GM19193 (cell line): ENCODE data around the gene GHRL.

Source experiments
- POLR2A ChIP-seq: IDR thresholded peaks from 4 replicates; pipeline ENCODE4 v1.6.1; 2011; ENCODE audit not compliant: insufficient read depth, insufficient read length; ENCODE audit errors: extremely low read depth

Gene GHRL, protein sequence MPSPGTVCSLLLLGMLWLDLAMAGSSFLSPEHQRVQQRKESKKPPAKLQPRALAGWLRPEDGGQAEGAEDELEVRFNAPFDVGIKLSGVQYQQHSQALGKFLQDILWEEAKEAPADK

DNA sequence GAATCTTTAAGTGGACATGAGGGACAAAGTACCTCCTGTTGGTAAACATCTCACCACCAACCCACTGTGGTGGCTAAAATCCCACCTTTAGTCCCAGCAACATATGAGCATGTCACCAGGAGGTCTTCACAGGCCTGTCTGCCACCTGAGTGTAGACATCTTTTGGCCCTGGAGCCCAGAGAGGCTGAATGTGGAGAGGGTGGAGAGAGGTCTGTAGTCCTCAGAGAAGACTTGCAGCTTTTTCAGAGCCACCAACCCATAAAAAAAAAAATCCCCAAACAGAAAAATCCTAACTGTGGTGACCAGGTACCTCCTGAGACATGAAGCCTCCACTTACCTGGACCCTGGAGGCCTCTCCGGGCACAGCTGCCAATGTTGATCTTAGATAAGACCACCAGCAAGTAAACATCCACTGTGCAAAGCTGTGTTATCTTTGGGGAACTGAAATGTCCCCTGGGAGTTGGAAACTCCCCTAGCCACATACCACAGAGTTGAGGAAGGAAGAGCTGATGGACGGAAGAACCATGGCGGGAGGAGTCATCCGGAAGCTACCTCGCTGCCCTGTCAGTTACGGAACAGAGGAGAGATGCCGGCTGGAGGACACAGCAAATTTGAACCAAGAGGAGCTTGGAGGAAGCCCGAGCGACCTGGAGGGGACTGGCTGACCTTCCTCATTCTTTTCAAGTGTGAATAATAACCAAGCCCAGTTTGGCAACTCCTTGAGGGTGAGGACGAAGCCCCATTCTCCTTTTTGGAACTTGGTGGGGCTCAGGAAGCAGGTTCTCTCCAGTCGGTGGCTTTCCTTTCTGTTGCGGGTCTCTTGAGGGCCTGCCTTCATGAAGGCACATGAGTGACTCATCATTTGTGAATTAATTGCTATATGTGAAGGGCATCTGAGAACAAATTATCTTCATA is at the start of gene GHRL:
Gene GHRL, minus strand, starts transcription at position 443 of the 915 bp plus-strand sequence. CDS start 2,767 bp downstream, outside the sequence.
- TF ChIP-seq POLR2A, result peak; percentile 57

DNA sequence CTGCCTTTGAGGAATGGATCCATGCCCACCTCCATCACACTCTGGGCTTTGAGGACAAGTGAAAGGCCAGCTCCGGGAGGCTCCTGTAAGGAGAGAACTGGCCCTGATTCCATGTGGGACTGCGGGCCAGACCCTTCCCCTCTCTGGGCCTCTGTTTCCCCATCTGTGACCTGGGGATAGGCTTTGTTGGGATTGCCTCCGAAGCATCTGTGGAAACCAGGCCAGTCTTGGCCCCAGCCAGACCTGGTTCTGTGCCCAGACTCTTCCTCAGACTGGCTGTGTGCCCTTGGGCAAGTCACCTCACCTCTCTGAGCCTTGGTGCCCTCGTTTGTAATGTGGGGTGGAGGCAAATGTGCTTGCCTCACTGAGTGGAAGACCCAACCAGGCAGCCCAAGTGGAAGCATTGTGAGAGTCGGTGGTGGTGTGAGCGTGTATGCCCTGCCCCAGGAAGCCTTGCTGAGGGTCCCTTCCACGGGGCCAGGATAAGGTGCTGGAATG is 49.2 kb upstream of the GHRL start:
- TF ChIP-seq POLR2A, result no peak

DNA sequence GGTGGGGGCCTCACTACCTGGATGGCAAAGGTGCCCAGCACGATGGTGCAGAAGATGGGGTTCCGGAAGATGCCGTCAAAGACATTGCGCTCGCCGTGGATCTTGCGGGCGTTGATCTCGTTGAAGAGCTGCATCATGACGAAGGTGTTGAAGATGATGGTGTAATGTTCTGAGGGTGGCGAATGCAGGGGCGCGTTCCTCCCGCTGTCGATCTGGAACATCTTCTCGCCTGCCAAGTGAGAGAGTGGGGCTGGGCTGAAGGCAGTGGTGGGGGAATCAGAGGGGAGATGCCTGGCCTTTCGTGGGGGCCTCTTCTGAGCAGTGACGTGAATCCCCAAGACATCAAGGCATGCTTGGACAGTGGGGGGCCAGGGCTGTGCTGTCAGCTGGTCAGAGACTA is 47.7 kb upstream of the GHRL start:
- no peak for TF ChIP-seq POLR2A

DNA sequence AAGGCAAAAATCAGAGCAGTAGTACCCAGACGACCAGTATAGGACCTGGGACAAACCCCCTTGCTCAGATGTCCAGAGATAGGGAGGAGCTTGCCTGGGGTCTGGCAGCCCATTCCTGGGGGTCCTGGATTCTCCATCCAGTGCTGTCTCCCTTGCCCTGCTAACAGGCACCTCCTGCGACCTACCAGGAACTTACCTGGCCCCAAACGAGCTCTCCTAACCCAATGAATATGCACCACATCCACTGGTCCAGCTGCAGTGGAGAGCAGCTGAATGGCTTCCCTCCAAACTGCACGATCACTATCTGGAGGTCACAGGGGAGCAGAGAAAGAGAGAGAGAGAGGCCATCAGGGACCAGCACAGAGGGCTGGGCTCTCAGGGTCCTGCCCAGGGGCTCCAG is 47.3 kb upstream of the GHRL start:
- no peak for TF ChIP-seq POLR2A

DNA sequence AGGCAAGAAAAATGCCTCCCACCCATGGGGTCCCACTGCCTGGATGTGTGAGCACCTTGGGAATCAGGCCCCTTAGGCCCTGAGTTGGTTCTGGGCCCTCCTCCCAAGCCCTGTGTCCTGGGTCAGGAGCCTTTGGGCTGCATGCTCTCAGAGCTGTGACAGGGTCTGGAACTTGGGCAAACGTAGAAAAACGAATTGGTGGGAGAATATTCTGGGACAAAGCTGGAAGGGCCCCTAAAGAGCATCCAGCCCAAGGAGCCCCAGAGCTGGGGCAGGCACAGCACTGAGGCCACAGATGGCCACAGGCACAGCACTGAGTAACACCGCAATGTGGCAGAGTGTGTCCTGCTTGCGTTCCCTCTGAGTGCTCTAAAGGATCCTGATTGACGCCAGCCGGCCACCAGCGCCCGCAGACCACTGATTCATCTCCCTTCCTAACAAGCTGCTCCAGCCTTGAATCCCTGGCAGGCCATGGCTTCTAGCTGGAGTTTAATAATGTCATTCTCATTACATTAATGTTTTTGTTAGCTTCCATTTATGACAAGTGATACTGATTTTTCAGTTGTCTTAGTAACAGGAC is 46.7 kb upstream of the GHRL start:
- no peak for TF ChIP-seq POLR2A

DNA sequence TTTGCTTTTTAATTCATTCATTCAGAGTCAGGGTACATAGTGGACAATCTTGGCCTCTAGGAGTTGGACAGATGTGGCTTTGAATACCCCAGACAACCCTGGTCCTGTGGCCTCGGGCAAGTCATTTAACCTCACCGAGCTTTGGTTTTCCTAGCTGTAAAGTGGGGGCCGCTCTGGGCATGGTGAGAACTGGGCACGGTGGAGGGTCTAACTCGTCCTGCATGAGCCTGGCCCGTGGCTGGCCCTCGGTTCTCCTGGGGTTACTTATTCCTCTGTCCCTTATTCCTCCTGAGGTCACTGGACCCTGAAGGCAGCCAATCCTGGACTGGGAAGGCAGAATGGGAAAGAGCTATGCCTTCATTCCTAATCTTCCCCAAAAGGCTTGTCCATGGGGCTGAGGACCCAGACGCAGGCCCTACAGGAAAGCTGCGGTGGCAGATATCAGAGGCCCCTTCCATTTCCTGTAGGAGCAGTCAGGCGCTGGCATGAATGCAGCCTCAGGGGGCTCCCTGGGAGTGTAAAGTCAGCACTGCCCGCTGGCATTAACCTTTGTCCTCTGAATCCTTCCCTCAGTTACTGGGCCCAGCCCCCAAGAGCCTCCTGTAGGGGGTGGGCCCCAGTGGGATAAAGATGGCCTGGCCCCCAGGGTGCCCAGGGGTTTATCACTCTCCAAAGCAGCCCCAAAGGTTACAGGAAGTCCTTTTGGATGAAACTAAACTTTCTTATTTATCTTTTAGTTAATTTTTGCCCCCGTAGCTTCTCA is 46.0 kb upstream of the GHRL start:
- no peak for TF ChIP-seq POLR2A

DNA sequence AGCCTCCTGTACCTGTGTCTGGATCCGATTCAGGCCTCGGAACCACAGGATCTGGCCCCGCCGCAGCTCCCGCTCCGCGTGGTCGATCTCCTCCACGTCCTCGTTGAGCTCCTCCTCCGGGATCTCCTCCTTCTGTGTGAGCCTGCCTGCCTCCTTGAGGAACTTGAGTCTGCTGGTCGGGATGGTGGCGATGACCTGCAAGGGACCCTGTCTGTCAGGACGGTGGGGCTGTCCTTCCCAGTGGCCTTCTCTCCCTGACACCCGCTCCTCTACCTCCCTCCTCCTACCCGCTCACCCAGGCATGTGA is 45.4 kb upstream of the GHRL start:
- no peak for TF ChIP-seq POLR2A

DNA sequence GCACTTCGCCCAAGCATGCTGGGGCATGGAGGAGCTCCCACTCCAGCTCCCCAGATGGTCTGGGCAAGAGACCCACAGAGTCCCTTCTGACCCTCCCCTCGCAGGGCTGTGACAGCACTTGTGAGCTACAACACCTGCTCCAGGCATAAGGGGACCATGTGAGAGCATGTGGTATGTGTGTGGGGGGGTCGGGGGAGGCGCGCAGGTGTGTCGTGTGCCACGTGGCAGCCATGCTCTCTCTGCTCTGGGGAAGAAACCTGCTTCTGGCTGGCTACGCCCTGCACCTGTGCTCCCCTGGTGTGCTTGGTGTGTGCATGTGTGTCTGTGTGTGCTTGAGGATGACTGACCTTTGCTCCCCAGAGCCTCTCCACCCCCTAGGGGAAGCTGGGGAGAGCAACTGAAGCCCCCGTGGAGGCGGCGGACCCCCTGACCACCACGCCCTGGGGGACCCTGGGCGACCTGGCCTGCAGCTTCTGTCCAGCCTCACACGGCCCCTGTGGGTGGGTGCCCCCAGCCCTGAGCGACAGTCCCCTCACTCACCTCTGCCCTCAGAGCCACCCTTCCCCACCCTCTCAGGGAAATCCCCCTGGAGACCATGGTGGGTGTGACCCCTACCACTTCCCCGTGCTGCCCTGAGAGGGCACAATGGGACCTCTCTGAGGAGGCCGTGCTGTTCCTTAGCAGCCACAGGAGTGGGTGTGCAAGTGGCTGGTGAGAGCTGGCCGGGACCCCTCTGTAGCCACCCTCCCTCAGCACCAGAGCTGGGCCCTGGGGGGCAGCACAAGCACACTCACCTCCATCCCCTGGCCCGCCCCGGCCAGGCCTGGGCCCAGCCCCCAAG is 44.8 kb upstream of the GHRL start:
- no peak for TF ChIP-seq POLR2A

DNA sequence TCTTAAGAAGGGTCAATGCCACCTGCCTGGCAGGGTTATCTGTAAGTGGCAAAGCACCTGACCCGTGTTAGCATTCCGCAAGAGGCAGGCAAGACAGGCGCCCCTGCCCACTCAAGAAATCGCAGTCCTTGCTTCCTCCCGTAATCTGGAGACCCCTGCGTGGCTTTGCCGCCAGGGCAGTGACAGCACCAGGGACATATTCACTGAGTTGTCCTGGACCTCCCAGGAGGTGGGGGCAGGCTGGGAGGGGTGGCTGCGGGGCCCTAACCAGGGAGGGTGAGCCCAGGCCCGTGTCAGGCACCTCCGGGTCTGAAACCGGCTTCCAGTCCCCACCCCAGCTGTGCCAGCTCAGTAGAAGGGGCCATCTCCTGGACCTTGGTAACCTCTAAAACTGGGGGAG is 44.0 kb upstream of the GHRL start:
- TF ChIP-seq POLR2A, result no peak

DNA sequence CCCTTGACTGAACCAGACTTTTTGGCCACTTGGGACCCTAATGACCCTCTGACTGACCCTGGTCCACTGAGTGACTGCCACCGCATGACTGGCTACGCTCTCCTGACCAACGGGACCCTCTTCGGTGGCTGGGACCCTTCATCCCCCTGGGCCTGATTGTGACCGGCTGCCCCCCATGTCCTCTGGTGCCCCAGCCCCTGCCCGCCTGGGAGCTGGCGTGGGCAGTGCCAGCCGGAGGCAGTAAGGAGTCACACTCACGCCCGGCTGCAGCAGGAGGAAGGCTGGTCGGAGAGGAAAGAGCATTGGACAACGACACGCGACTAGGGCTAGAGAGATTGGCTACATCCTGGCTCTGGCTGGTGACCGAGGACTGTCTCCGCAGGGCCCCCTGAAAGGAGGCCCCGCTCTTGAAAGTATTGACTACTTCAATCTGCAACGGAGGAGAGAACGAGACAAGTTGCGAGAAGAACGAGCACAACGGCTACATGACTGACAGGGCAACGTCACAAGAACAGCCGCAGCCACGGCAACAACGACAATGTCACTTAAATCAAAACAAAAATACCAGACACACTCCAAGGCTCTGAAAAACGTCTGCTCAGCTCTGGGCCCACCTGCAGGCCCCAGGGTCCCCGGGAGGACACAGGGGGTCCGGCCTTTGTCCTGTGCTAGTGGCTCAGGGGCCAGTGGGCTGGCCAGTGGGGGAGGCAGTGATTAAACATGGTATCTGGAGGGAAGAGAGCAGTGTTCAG is 43.3 kb upstream of the GHRL start:
- TF ChIP-seq POLR2A, result no peak

DNA sequence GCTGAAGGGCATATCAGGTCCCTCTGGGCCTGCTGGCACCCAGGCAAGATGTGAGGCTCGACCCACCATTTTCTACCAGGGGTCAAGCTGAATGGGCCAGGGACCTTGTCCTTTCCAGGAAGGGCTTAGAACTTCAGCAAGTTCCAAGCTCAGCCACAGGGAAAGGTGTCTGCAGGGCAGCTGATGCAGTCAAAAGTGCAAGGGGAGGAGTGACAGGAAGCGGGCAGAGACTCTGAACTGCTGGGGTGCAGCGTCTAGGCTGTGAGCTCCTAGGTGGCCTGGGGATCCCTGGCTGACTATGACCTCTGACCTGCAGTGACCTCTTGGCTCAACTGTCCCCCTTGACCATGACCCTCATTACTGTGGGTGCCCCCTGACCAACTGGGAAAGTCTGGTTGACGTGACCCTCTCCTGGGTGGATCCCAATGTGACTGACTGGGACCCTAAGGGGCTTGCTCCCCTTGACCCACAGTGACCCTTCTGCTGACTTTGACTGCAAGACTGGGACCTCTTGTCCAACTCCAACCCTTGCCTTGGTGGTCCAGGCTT is 42.5 kb upstream of the GHRL start:
- no peak for TF ChIP-seq POLR2A

DNA sequence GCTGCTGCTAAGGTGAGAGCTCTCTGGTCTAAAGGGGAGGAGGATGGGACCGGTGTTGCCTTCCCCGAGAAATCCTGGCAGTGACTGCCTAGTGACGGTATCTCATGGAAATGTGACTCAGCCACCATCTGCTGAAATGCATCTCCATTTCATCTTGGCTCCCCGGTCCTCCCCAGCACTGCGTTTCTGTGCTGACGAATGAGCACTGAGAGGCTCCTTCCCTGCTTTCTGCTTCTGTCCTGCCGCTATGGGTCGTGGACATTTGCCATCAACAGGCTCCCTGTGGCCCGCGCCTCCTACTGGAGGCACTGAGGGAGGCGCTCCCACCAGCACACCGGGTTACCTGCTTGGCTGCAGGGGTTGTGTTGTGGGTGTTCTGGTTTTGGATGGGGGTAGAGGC is 41.7 kb upstream of the GHRL start:
- TF ChIP-seq POLR2A, result no peak

DNA sequence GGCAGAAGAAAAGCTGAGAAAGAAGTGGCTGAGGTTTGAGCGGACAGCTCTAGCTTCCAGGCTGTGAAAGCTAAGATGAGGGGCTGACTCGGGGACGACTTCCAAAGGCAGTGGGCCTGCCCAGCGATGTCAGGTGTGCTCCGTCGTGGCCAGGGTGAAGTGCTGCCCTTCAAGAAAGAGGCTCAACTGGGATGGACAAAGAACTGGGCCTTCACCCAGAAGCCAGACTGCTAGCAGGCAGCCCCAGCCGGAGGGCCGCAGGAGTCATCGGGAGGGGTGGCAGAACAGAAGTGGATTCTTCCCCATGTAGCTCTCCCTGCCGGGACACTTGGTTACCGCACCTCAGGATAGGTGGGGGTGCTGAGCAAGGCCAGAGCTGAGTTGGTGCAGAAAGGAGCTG is 41.3 kb upstream of the GHRL start:
- TF ChIP-seq POLR2A, result no peak

DNA sequence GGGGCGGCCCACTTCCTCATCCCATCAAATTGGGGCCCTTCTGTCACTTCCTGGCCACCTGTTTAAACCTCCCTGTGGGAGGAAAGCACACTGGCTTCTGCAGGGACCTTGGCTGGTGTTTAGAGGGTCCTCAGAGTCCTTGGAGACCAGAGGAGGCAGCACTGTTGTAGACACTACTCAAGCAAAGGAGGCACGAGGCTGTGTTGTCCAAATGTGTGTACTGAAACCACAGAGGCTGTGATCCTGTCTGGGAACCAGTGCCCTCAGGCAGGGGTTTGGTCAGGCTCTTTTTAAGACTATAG is 40.6 kb upstream of the GHRL start:
- no peak for TF ChIP-seq POLR2A
